Measurements from ENCODE around the gene SLC13A2.

DNA sequence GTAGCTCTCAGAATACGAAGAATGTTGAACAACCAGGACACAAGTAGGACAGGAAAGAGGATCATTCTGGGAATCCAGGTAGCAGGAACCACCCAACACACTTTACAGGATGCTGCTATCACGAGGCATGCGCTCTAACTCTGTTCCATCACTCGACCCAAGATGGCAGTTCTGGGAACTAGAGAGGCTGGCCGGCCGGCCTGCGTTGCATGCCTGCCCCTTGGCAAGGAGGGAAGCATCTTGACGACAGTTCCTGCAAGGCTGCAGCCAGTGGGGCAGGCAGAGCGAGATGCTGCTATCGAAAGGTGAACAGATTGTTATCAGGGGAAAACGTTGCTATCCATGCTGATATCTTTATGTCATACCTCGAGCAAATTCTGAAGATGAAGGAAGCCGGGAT is 48.2 kb upstream of the SLC13A2 start:
- TF ChIP-seq CTCF (IDR thresholded peaks at IDR 0.05): no peak
- no peak for TF ChIP-seq POLR2A (IDR thresholded peaks at IDR 0.05)

All from right lobe of liver (tissue), 4 donors.